ENCODE measurements around the gene CCDC171.
"Not testable (repeated sequence)": the region's sequence is repeated elsewhere in the genome, so short reads cannot be mapped to it uniquely, and the experiment has no call there.

Gene CCDC171

DNA sequence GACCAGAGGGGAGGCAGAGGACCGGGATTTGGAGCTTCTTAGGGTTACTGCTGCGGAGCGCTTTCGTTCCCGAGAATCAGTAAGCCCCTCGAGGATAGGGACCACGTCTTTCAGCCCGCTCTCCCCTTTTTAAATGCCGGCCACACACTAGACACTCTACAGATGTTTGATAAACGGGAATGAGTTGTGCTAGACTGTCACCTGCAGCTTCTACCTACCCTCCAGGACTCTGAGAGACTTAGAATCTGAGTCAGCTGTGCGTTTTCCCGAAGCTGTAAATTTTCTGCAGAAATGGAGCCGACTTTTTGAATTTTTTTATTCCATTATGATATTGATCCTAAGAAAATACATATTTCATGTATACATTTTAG lies 670 bp downstream of the CCDC171 start:
- DNase-seq (ENCODE audit: low read depth, low spot score), result no peak

DNA sequence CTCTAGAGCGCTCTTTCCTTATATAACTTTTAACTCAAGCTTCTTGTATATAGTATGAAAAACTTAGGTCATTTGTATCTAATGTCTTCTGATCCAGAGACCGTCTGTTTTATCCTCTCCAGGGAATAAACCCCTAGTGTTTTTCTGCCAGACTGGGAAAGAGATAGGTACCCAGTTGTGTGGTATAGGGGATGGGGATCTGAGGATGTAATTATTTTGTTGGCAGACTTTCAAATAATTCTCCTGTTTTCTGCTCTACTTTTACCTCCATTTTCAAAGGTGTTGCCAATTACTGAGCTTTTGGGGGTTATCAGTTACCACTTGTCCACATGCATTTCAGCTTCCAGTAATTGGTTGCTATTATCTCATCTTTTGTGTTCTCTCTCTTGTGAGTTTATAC lies 17.9 kb downstream of the CCDC171 start:
- DNase-seq (ENCODE audit: low read depth, low spot score), result no peak

DNA sequence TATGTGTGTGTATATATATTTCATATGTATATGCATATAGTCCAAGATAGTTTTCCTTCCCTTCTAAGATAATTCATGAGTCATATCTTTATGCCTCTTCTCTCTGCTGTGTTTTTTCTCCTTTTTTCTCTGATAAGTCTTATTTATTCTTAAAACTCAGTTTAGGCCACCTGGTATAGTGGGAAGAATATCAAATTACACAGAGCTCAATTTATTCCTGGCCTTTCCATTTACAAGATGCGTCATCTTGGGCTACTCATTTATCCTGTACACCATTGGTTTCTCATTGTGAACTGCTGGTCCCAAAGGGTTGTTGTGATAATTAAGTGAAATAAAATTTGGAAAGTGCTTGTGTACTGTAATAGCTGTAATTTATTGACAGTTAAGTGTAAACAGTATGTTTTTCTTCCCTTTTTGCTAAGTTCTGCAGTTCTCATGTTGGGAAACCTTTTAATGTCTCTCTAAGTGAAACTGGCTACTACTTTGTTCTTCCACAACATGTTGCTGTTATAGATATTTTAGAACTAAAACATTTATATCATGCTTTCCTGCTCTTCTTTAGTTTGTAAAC lies 19.4 kb downstream of the CCDC171 start:
- no peak for DNase-seq (ENCODE audit: low read depth, low spot score)

DNA sequence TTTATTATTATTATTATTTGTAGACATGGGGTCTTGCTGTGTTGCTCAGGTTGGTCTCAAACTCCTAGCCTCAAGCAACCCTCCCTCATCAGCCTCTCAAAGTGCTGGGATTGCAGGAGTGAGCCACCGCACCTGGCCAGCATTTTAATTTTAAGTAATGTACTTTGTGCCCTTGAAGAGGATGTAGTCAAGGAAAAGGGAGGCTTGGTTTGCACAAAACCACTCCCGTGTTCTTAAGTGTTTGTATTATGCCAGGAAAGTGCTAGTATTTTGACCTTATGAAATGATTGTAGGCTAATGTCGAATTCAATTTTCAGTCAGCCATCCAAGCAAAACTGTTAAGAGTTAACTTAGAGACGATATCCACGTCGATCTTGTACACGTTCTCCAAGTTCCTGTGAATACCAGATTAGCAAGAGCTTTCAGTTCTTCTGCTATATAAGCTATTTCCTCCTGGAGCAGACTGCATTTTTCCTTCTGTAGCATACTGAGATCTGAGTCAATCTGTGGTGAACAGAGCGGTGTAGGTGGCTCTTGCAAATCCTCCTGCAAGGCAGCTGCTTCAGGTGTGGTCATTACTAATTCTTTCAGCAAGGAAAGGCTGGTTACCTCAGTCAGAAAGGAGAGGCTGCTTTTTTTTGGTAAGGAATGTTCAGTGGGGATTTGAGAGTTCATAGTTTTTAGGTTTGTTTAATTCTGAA lies 23.7 kb downstream of the CCDC171 start:
- no peak for DNase-seq (ENCODE audit: low read depth, low spot score)

DNA sequence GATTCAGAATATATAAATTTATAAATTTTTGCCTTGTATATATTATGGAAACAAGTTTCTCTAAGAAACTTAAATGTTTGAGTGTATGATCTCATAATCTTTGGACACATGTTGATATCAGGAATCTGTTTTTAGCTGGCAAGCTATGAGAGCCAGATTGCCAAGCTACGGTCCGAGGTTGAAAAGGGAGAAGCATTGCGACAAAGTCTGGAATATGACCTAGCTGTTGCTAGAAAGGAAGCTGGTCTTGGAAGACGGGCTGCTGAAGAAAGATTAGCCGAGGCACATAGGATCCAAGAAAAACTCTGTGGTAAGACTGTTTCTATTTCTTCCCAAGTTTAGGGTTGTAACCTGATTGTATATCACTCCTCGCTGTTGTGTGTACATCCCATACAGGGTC lies 25.9 kb downstream of the CCDC171 start:
- DNase-seq (ENCODE audit: low read depth, low spot score), result no peak

DNA sequence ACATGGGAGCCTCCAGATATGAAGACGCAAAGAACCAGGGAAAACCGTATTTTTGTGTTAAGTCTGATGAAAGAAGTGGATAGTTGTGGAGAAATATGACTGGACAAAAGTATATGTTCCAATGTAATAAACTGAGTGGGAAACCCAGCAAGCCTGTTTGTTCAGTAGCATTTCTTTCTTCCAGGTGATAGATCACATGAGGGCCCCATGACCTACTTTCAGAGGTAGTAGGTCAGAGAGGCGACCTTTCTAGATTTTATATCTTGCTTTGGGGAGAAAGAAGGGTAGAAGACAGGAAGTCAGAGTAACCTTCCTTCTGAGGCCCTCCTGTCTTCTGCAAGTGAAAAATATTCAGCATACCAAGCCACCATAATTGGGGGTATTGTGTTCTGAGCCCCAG lies 31.5 kb downstream of the CCDC171 start:
- no peak for DNase-seq (ENCODE audit: low read depth, low spot score)

DNA sequence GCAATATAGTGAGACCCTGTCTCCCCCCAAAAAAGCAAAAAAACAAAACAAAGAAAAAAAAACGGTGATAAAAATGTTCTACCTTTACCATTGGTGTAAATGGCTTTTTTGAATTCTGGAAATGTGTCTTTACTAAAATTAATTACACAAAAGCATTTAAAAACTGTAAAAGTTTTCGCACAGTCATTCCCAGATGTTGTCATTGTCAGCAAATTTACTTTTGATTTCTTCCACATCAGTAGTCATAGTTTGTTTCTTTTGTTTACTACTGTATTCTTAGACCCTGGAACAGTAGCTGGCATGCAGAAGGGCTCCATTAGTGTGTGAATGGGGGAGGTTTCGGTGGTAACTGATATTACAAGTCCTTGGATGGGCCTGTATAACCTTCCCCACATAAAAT lies 39.5 kb downstream of the CCDC171 start:
- DNase-seq (ENCODE audit: low read depth, low spot score), result no peak

DNA sequence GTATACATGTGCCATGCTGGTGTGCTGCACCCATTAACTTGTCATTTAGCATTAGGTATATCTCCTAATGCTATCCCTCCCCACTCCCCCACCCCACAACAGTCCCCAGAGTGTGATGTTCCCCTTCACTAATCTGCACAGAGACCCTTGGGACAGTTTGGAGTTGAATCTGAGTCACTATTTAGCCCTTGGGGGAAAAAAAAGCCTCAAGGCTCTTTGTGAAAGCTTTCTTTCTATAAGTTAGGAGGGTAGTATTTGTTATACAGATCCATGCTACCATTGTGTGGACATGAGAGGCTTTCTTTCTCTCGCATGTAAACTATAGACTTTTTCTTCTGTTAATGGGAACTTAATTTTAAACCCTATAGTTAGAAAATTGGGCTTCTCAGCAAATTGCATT lies 40.1 kb downstream of the CCDC171 start:
- not testable (repeated sequence) for DNase-seq (ENCODE audit: low read depth, low spot score)

DNA sequence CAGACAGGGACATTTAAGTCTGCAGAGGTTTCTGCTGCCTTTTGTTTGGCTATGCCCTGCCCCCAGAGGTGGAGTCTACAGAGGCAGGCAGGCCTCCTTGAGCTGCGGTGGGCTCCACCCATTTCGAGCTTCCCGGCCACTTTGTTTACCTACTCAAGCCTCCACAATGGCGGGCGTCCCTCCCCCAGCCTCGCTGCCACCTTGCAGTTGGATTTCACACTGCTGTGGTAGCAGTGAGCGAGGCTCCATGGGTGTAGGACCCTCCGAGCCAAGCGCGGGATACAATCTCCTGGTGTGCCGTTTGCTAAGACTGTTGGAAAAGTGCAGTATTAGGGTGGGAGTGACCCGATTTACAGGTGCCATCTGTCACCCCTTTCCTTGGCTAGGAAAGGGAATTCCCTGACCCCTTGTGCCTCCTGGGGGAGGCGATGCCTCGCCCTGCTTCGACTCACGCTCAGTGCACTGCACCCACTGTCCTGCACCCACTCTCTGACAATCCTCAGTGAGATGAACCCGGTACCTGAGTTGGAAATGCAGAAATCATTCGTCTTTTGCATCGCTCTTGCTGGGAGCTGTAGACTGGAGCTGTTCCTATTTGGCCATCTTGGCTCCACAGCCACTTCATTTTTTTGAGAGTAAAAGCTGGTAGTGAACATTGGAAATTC lies 48.0 kb downstream of the CCDC171 start:
- DNase-seq (ENCODE audit: low read depth, low spot score), result not testable (repeated sequence)

DNA sequence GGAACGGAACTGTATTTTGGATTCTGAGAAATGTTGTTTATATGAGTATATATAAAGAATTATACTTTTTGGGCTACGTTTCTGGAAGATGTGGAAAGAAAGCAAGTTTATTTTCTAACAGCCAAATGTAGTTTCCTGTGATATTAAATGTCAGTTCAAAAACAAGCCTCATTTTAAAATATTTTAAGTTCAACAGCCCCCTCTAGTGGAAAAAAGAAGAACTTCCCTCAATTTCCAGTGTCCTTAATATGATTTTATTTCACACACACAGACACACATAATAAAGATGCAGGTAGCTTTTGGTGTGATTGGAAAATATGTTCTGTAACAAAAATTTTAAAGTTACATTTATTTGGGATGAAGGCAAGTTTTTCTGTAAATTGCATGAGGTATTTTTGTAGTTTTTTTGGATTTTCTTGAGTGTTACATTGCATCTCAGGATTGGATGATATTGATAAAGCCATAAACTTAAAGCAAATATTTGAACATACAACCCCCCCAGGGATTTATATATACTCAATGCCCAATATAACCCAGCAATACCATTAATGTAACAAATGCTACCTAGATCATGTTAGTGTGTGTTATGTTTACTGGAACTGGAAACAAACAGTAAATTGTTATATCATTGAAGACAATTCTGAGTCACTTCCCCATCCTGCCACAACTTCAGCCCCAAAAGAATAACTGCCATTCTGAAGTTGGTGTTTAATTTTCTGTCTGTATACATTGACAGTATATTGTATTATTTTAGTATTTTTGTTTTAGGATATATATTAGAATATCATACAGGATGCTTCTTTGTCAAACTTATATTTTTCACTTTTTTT lies 54.0 kb downstream of the CCDC171 start:
- DNase-seq (ENCODE audit: low read depth, low spot score), result peak; percentile 5

DNA sequence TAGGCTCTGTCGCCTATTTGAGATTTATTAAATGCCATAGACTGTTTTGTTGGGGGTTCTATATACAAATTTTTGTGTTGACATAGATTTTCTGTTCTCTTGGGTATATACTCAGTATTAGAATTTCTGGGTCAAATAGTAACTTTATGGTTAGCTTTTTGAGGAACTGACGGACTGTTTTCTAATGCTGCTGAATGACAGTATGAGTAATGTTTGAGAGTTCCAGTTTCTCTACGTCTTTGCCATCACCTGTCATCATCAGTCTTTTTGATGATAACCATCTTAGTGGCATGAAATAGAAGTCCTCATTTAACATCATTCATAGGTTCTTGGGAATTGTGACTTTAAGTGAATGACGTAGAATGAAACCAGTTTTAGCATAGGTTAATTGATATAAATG lies 60.1 kb downstream of the CCDC171 start:
- no peak for DNase-seq (ENCODE audit: low read depth, low spot score)

DNA sequence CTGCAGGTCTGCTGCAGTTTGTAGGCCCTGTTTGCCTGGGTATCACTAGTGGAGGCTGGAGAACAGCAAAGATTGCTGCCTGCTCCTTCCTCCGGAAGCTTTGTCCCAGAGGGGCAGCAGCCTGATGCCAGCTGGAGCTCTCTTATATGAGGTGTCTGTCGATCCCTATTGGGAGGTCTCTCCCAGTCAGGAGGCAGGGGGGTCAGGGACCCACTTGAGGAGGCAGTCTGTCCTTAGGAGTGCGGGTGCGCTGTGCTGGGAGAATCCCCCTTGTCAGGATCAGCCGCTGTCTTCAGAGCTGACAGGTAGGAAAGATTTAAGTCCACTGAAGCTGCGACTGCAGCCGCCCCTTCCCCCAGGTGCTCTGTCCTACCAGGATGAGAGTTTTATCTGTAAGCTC lies 64.9 kb downstream of the CCDC171 start:
- no peak for DNase-seq (ENCODE audit: low read depth, low spot score)

DNA sequence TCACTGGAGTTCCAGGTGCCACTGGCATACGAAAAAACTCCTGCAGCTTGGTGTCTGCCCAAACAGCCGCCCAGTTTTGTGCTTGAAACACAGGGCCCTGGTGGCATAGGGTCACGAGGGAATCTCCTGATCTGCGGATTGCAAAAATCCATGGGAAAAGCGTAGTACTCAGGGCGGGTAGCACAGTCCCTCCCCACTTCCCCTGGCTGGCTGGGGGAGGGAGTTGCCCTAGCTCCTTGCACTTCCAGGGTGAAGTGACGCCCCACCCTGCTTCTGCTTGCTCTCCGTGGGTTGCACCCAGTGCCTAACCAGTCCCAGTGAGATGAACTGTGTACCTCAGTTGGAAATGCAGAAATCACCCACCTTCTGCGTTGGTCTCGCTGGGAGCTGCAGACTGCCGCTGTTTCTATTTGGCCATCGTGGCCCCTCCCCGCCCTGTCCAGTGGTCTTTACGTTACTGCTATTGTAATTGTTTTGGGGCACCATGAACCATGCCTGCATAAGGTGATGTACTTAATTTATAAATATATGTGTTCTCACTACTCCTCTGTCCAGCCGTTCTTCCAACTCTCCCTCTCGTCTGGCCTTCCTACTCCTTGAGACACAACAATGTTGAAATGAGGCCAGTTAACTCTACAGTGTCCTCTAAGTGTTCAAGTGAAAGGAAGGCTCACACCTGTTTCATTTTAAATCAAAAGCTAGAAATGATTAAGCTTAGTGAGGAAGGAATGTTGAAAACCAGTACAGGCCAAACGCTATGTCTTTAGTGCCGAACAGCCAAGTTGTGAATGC lies 65.9 kb downstream of the CCDC171 start:
- no peak for DNase-seq (ENCODE audit: low read depth, low spot score)

DNA sequence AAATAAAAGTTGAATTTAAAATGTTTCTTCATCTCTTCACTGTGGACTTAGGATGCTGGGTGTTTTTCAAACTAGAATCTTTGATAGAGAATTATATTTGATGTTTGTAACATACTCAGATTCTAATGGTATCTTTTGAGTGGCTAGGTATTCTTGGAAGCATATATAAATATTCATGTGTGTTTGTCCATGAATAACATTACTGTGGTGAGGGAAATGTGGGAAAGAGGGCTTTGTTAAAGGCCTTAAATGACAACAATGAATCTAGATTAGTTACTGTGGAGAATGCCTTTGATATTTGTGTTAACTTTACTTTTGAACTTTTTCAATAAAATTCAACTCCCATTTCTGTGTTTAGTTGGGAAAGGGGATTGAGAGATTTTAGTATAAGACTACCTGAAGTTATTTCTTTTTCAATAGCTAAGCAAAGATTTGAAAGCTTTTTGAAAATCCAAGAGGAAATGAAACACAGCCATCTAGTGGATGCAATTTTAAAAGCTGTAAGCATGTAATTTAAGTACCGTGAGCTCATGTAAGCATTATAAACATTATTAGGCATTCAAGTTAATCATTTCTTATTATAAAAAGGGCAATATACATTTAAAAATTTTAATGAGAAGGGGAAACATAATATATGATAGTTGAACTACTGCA lies 69.6 kb downstream of the CCDC171 start:
- no peak for DNase-seq (ENCODE audit: low read depth, low spot score)

DNA sequence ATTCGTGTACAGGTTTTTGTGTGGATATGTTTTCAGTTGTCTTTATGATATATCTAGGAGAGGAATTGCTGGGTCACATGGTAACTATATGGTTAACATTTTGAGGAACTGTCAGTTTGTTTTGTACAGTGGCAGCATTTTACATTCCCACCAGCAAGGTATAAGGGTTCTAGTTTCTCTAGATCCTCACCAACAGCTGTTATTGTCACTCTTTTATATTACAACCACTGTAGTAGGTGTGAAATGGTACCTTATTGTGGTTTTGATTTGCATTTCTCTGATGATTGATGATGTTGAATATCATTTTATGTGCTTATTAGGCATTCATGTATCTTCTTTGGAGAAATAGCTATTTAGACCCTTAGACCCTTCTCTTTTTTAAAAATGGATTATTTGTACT lies 82.9 kb downstream of the CCDC171 start:
- DNase-seq (ENCODE audit: low read depth, low spot score), result no peak

DNA sequence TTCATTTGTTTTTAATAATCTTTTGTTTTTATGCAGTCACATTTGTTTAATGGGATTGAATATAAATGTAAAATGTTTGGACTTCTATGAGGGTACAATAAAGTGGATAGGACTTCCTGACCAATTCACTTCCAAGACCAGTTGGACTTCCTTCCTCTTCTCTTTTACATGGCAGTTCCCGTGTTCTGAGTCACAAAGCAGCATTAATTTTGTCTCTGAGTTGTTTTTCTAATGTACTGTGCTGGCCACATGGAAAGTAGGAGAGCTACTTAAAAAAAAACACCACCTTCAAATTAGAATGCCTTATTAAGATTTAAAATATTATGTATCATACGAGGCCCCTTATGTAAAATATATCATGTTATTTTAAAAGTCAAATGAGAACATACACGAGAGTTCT lies 87.3 kb downstream of the CCDC171 start:
- DNase-seq (ENCODE audit: low read depth, low spot score), result no peak

DNA sequence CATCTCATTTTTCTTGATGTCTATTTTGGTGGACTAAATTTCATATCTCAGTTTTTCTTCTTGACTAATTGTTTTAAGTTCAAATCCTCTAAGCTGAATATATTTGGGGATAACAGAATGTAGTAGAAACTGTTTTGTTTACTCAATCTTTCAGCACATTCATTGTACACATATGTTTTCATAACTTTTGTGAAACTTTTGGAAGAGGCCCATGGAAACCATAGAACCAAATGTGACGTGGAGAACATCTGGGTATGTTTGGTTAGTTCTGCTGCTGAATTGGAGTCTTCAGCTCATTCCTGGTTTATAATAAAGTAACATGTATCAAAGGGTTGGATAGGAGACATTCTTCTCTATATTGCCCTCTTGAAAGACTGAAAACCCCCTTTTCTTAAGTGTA lies 88.4 kb downstream of the CCDC171 start:
- DNase-seq (ENCODE audit: low read depth, low spot score), result no peak

DNA sequence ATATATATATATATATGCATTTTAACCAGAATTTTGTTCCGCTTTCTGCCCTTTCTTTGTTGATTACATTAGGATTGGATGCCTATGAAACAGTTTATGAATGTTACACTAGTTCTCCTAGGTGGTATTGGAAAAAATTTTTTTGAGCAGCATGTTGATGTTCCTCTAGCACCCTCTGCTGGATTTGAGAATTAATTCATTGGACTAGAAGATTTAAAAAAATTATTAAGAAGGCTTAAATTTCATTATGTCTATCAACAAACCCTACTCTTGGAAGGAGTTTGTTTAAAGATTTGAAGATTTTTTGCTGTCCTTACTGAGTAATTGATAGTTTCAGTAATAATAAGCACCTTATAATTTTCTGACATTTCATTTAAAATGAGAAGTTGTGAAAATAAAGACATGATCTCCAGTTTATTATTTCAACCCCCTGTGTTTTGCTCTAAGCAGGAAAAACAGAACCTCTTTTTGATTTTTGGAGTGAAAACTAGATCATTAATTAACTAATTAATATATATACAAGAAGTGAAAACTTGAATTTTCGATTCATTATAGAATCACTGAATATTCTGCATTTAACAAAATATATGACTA lies 89.6 kb downstream of the CCDC171 start:
- no peak for DNase-seq (ENCODE audit: low read depth, low spot score)

DNA sequence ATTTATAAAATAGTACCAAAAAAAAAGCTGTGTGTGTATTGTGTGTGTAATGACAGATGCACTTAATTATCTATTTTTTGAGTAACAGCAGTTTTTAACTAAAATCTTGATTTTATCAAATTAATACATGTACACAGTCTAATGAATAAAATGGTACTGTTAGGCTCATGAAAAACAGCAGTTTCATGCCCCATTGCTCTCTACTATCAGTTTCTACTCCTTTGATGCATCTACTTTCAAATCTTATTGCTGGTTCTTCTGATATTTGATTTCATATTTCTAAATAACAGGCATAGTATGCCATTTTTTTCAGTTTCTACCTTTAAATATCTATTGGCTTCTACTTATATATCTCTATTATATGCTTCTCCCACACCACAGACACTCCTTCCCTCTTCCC lies 117.4 kb downstream of the CCDC171 start:
- no peak for DNase-seq (ENCODE audit: low read depth, low spot score)

DNA sequence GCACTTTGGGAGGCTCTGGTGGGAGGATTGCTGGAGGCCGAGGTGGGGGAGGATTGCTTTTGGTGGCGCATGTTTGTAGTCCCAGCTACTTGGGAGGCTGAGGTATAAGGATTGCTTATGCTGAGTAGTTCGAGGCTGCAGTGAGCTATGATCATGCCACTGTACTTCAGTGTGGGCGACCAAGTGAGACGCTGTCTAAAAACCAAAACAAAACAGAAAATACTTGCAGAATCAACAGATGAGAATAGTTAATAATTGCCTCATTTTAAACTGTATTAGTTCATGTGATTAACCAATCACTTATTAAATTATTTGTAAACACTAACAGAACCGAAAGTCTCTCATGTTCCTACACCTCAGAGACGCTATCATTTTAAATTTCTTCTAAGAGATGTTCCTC lies 118.1 kb downstream of the CCDC171 start:
- DNase-seq (ENCODE audit: low read depth, low spot score), result no peak

DNA sequence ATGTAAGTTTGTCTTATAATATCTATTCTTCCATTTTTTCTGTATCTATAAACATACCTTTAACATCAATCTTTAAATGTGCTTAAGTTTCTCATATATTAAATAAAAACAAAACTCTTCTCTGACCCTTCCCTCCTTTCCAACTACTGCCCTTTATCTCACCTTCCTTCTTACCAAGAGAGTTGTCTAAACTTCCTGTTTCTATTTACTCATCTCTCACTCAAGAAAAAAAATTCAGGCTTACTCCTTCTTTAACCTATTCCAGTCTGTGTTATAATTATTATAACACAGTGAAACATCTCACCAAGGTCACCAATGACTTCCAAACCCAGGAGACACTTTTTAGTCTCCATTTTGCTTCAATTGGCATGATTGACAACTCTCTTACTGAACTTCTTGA lies 140.9 kb downstream of the CCDC171 start:
- DNase-seq (ENCODE audit: low read depth, low spot score), result no peak
